HG03097 (cell line): ENCODE measurements around the gene FAM216A.
A peak's percentile ranks its signal among the peaks of the same experiment; 100 is the strongest.
"Not testable (repeated sequence)": the region's sequence is repeated elsewhere in the genome, so short reads cannot be mapped to it uniquely, and the experiment has no call there.

ENCODE experiments used
- ATAC-seq: cut with Tn5 transposase; IDR thresholded peaks from one replicate; pipeline ENCODE4 v1.9.1; 2021; ENCODE audit not compliant: unreplicated experiment, low FRiP score

Gene FAM216A

GRCh38 chr12:110498984-110499706 lies 30.5 kb downstream of the FAM216A start:
- no peak for ATAC-seq

GRCh38 chr12:110501399-110501751 lies 32.7 kb downstream of the FAM216A start:
- peak; percentile 8 for ATAC-seq

GRCh38 chr12:110501752-110502738 lies 33.4 kb downstream of the FAM216A start, which contains the start of the genes RAD9B and VPS29:
RAD9B (plus strand) TSS chr12:110502331; CDS start chr12:110502338, 7 bp downstream.
VPS29 (minus strand) TSS chr12:110502111; CDS start chr12:110502051, 60 bp downstream.
- ATAC-seq, result peak; percentile 88

- no peak for ATAC-seq
Measured at GRCh38 chr12:110503432-110503831, 34.8 kb downstream of the FAM216A start.

- no peak for ATAC-seq
Measured at GRCh38 chr12:110505332-110505731, 36.7 kb downstream of the FAM216A start.

GRCh38 chr12:110508071-110508586 lies 39.5 kb downstream of the FAM216A start:
- no peak for ATAC-seq

- ATAC-seq, result no peak
Measured at GRCh38 chr12:110513842-110514241, 45.2 kb downstream of the FAM216A start.

- no peak for ATAC-seq
Measured at GRCh38 chr12:110514363-110514762, 45.7 kb downstream of the FAM216A start.

GRCh38 chr12:110516995-110517394 lies 48.4 kb downstream of the FAM216A start:
- ATAC-seq, result no peak

- ATAC-seq, result not testable (repeated sequence)
Measured at GRCh38 chr12:110518014-110518413, 49.4 kb downstream of the FAM216A start.

- ATAC-seq, result not testable (repeated sequence)
Measured at GRCh38 chr12:110520876-110521712, 52.4 kb downstream of the FAM216A start.

GRCh38 chr12:110528277-110528839 lies 59.7 kb downstream of the FAM216A start:
- ATAC-seq, result no peak

- ATAC-seq, result no peak
Measured at GRCh38 chr12:110530511-110530910, 61.9 kb downstream of the FAM216A start.

- ATAC-seq, result peak; percentile 83
Measured at GRCh38 chr12:110531741-110532333, 63.2 kb downstream of the FAM216A start.

- no peak for ATAC-seq
Measured at GRCh38 chr12:110532644-110533043, 64.0 kb downstream of the FAM216A start.

GRCh38 chr12:110533607-110534006 lies 65.0 kb downstream of the FAM216A start:
- no peak for ATAC-seq

GRCh38 chr12:110534811-110535210 lies 66.2 kb downstream of the FAM216A start:
- ATAC-seq, result no peak

GRCh38 chr12:110536834-110537604 lies 68.4 kb downstream of the FAM216A start:
- no peak for ATAC-seq
